HG03045 (cell line): ENCODE results near the gene TRIM28.

Source experiments
- ATAC-seq: cut with Tn5 transposase; IDR thresholded peaks from one replicate; pipeline ENCODE4 v1.9.1; 2021; ENCODE audit warnings: mild to moderate bottlenecking, moderate library complexity; ENCODE audit not compliant: unreplicated experiment

The TRIM28 gene

DNA sequence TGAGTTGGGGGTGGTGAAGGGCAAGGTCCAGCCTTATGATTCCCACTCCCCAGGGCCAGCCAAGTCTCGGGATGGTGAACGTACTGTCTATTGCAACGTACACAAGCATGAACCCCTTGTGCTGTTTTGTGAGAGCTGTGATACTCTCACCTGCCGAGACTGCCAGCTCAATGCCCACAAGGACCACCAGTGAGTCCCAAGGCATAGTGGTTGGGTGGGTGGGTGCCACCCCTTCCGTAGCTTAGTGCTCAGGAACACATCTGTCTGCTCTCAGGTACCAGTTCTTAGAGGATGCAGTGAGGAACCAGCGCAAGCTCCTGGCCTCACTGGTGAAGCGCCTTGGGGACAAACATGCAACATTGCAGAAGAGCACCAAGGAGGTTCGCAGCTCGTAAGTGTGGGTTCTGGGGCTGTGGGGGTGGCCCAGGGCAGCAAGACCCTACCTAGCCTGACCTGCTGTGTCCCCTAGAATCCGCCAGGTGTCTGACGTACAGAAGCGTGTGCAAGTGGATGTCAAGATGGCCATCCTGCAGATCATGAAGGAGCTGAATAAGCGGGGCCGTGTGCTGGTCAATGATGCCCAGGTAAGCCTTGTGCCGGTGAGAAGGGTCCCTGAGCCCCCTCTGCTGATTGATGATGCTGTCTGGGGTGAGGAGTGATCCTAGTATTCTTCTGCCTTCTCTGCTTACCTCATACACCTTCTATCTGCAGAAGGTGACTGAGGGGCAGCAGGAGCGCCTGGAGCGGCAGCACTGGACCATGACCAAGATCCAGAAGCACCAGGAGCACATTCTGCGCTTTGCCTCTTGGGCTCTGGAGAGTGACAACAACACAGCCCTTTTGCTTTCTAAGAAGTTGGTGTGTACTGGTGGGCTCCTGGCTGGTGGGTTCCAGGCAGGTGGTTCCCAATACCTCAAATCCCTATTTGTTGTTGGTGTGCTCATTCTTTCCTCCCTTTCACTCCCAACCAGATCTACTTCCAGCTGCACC, 3.8 kb downstream of the TRIM28 start:
- no peak for ATAC-seq

DNA sequence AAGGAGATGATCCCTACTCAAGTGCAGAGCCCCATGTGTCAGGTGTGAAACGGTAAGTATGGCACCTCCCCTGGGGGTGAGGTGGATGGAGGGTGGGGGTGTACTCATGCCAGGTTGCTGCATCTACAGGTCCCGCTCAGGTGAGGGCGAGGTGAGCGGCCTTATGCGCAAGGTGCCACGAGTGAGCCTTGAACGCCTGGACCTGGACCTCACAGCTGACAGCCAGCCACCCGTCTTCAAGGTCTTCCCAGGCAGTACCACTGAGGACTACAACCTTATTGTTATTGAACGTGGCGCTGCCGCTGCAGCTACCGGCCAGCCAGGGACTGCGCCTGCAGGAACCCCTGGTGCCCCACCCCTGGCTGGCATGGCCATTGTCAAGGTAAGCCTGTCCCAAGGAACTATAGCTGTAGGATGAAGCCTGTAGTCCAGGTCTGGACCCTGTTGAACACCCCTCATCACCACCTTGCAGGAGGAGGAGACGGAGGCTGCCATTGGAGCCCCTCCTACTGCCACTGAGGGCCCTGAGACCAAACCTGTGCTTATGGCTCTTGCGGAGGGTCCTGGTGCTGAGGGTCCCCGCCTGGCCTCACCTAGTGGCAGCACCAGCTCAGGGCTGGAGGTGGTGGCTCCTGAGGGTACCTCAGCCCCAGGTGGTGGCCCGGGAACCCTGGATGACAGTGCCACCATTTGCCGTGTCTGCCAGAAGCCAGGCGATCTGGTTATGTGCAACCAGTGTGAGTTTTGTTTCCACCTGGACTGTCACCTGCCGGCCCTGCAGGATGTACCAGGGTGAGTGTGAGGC, 5.2 kb downstream of the TRIM28 start:
- no peak for ATAC-seq

DNA sequence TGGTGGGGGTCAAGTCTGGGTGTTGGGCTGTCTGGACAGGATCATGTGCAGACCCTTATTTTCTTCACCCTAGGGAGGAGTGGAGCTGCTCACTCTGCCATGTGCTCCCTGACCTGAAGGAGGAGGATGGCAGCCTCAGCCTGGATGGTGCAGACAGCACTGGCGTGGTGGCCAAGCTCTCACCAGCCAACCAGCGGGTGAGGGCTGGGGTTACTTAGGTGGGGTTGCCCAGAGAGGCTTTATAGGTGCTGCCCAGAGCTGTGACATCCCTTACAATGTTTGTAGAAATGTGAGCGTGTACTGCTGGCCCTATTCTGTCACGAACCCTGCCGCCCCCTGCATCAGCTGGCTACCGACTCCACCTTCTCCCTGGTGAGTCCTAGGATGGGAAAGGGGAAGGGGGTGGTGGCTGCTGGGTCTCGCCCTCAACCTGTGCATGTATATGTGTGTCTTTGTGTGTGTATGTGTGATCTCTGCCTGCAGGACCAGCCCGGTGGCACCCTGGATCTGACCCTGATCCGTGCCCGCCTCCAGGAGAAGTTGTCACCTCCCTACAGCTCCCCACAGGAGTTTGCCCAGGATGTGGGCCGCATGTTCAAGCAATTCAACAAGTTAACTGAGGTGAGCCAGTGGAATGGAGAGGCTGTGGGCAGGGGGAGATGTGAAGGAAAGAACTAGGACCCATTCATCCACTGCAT, 5.9 kb downstream of the TRIM28 start:
- no peak for ATAC-seq

DNA sequence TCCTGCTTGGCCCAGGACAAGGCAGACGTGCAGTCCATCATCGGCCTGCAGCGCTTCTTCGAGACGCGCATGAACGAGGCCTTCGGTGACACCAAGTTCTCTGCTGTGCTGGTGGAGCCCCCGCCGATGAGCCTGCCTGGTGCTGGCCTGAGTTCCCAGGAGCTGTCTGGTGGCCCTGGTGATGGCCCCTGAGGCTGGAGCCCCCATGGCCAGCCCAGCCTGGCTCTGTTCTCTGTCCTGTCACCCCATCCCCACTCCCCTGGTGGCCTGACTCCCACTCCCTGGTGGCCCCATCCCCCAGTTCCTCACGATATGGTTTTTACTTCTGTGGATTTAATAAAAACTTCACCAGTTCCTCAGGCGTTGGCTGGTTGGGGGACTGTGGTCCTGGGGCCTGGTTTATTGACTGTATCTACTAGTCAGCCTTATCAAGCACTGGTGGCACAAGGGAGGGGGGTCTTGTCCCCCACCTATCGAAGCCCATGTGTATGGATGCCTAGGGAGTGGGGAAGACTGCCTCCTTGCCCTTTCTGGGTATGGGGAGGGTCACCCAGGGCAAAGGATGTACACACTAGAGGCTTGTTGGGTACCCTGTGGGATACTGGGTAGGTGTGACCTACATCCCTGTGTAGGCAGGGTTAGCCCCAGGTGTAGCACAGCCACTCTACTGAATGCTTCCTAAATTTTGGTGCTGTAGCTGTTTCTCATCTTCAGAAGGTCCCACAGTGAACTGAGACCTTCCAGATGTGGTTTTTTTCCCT, 6.7 kb downstream of the TRIM28 start:
- no peak for ATAC-seq

DNA sequence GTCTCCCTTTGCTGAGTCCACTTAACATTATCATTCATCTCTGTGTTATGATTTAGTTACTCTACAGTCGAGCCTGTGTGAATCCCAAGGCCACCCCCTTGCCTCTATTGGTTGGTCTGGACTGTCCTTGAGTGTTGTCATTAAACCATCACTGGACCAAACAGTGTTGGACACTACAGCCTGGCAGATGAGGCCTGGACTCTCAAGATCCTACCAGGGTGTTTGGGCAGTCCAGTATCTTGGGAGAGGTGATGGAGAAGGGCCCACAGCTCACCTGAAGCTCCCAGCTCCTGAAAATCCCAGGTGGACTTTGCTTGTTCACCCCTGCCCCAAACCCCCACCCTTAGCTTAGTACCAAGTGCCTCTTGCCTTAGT, 7.2 kb downstream of the TRIM28 start:
- ATAC-seq, result no peak

DNA sequence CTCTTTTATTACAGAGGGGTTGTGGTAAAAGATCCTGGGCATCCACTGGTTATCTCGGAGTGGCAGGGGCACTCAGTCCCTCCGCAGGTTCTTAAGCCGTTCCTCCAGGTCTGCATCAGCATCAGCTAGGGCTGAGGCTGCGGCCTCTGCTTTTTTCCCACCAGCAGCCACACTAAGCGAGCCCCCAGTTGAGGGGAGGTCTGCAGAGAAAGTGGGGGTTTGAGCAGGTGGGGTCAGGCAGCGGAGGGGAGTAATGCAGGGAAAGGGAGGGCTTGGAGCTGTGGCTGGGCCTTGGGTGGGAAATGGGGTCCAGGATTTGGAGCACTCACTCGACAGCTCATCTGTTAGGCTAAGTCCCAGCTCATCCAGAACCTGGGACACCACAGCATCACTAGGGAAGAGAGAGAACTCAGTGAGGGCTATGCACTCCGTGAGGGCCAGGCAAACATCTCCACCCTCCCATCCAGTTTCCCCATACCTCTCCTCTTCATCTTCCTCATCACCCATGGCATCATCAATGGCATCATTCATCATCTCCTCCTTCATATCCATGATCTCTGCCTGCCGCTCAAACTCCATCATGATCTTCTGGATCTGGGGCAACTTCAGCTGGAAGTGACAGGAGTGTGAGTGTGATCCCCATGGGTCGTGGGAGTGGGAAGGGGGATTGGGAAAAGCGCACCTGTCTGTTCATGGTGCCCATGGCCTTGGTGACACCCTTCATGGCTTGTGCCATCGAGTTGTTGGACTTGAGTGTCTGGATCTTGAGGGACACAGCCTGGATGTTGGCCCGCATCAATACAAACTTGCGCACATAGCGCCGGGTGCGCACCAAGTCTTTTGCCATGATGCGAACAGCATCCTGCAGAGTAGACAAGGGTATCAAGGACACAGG, 8.0 kb downstream of the TRIM28 start:
- no peak for ATAC-seq

DNA sequence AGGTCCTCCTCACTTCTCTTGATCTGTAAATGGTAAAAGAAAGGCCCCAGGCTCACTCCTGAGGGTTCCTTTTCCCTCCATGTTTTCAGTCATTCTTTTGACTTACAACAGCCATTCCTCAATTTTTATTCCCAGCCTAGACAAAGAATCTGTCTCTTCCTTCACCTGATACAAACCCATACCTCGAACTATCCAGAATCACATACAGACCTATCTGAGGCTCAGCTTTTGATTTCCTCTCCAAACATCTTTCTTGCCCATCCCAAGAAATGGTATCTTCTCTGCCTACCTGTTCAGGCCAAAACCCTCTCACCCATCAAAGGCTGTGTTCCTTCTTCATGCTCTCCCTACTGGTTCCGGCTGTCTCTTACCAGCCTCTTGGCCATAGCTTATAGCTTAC, 8.8 kb downstream of the TRIM28 start:
- ATAC-seq, result no peak

DNA sequence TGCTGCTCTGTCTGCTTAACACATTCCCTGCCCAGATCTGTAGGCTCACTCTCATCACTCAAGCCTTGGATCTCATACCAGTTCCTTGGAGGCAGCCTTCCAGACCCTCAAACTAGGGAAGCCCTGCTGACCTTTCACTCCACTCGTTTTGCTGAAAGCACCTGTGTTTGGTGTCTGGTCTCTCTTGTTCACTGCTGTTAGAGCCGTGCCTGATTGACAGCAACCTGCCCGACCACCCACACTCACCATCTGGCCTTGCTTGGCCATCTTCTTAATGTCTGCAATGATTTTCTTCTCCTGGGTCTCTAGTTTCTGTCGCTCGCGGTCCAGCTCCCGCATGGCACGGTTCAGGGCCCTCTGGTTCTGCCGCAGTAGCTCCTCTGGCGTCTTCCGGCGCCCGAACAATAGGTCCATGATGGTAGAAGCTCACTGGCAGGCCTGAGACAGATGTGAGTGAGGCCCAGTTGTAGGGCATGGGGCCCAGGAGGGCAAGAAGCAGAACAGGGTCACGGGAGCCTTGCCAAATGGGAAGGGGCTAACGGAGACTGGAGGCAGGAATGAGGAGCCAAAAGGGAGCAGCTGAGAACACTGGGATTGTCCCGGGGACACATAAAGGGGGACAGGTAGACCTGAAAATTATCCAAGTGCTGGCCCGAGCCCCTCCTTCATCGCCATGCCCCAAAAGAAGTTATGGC, 10.1 kb downstream of the TRIM28 start:
- no peak for ATAC-seq

DNA sequence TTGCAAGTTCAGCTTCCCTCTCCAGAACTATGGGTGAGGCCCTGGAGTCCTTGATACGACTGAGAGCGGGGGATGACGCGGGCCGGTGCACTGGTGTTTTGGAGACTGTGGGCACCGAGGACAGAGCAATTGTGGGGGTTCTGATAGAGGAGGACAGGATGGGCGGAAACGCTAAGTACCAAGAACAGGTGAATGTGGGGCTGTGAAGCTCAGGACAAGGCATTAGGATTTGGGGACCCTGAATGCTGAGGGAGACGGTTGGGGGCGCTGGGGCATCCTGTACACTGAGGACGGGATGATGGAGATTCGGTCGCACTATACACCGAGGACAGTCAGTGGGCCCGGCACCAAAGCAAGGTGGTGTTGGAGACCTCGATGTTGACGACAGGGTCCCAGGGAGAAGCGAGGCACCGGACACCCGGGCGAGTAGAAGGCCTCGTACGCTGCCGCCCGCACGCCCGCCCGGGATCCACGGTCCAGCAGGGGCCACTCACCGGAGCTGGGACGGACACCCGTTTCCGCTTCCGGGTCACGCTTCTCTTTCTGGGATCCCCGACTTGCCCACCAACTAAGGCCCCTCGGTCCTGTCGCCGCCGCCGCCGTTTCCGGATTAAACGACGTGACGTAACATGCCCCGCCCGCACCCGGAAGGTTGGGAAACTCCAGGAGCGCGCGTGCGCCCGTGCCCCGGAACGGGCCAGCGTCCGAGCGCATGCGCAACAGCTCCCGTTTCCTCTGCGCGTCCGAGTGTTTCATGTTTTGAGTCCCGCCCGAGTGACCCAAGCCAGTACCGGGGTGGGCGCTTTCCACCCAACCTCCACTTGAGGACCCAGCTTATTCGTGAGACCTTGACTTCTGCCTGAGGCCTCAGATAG, 10.9 kb downstream of the TRIM28 start, which contains the start of gene CHMP2A:
TSS of gene CHMP2A (minus strand) at position 612 of the 875 bp plus-strand sequence. CDS start 893 bp downstream, outside the sequence.
- ATAC-seq, result peak; percentile 29

DNA sequence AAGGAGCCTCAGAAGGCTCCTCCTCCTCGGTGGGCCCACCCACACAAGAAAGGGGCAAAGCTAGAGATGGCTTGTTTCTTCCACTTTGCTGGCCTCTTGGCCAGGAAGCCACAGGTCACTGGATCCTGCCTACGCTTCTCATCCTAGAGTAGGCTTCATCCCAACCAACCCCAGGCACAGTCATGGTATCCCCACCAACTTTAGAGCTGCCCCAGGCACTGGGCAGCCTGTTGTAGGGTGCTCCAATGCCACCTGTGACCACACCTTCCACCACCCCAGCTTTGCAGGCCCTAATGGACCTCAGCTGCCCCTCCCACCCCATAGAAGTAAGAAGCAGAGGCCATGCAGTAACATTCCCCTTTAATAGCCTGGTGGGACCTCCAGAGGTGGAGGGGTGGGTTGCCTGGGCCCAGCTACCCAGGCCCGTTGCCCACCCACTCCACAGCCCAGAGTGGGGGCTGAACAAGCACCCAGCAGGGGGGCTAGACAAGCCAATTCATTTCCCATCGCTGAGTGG, 11.6 kb downstream of the TRIM28 start:
- ATAC-seq, result no peak

DNA sequence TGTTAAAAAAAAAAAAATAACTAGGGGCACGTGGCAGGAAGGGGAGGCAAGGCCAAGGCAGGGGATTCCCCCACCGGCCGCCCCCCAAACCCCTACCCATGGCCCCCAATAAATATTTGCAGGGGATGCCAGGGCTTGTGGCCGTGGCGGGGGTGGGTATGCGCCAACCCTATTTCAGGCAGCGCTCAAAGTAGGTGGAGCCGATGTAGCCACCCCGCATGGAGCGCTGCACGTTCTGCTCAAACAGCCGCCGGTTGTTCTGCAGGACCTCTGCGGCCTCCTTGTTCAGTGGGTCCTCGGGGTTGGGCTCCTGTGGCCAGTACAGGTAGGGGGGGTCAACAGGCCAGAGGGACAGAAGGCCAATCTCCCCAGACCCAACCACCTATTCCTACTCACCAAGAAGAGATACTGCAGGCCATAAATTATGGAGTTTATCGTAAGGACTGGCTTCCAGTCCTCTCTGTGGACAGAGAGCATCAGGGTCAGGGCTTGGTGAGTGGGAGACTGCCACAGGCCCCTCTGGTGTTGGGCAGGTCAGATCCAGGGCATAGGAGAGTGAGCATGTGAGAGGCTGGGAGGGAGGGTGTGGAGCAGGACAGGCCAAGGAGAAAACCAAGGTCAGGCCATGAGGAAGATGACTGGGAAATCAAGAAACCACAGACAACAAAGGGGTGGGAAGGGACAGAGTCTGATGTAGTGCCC, 12.2 kb downstream of the TRIM28 start:
- no peak for ATAC-seq

DNA sequence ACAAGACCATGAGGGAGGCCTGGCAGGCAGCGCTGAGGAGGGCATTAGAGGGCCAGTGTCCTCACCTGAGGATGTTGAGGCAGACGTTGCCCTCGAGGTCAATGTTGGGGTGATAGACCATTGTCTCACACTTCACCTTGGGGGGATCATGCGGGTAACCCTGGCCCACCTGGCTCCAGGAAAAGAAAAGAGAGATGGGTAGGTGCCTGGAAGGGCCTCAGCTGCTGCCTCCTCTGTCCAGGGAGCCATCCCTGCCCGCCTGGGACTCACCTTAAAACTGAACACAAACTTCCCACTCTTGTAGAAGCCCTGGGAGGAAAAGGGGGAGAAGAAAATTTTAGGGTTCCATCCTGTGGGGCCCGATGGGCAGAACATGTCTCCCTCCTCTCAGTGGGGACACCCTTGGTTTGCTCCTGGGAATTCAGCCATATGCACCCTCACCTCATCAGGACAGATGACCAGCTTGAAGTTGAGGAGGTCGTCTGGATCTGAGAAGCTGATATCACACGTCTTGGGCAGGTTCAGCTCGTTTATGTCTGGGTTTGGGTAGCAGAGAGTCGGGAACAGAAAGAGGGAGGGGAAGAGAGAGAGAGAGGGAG, 12.9 kb downstream of the TRIM28 start:
- ATAC-seq, result no peak

DNA sequence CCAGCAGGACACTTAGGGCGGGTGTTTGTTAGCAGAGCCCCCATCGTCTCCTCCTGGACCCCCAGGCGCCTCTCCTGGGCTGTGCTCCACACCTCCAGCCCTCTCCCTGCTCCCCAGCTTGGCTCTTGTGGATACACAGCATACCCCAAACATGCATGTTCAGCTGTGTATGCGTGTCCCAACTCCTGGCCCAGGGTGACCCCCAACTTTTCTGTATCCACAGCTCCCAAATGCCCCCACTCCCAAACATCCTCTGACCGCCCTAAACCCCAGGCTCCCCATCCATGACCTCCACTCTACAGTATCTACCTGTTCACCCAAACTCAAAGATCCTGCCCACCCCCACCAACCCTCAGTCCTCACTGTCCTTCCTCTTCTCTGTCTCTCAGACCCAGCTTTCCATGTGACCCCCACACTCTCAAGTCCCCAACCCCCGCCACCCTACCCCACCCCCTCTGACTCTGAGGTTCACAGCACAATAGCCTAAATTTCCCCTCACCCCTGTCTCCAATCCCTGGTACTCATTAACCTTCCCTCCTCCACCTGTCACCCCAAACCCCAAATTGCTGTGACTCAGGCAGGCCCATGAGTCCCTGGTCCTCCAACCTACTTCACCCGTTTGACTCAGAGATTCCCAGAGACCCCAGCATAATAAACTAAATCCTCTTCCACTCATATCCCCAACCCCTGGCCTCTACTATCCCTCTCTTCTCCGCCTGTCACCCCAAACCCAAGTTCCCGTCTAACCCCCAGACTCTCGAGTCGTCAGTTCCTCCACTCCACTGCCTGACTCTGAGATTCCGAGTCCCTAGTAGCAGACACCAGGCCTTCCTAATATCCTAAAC, 13.6 kb downstream of the TRIM28 start:
- ATAC-seq, result no peak

DNA sequence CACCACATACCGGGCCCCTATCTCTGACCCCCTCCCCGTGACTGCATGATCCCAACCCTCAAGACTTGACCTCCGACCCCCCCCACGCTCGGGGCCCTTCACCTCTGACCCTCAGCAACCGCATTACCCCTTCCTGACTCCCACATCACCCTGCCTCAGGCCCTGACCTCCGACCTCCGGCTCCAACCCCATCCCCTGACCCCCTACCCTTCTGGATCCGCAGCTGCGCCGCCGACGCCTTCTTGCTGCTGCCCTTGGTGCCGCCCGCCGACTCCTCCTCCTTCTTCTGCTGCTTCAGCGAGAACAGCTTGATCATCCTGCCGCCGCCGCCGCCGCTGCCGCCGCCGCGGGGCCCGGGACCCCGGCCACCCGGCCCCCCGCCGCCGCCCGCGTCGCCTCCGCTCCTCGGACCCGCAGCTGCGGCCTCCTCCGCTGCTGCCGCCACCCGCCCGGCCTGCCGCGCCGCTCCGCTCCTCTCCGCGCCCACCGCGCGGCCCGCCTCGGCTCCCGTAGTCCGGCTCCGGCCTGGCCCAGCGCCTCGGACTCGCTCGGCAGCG, 14.3 kb downstream of the TRIM28 start, which contains the start of gene UBE2M:
TSS of gene UBE2M (minus strand) at position 546 of the 557 bp plus-strand sequence. CDS start at position 316, 230 bp downstream.
- peak; percentile 2 for ATAC-seq

DNA sequence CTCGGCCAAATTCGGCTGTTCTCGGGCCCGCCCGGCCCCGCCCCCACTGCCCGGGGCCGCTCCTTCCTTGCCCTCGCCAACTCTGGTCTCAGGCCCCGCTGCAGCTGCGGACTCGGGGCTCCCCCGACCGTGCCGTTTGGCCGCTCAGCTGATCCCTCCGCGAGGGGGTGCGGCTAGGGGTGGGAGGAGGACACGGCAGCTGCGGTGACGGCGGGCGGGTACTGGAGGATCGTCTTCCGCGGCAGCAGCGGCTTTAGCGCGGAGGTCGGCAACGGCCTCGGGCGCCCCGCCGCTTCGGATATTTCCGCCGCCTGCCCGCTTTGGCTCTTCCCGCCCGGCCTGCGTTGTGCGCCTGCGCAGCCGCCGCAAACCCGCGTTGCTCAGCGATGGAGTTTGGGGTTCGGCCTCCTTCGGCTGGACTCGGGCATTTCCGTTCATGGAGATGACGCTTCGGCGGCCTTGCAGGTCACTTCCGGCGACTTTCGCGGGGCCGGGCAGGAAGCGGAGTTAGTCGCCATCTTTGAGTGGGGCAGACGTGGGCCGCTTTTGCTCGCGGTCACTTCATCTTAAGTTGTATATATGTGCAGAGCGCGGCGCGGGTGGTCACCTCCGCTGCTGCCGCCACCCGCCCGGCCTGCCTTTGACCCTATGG, 14.9 kb downstream of the TRIM28 start:
- ATAC-seq, result peak; percentile 60
